Gastroesophageal sphincter (tissue), 3 donors: ENCODE results near the gene ADGRF1.

ENCODE experiments used
- CTCF ChIP-seq, 4 experiments: fragments of 200-600 bp in 2 of 4; fragments of 450-650 bp in 2 of 4; sonication (generic) in 1 of 4; IDR thresholded peaks; one replicate each; pipeline ENCODE4 v1.5.1; 2017 to 2019; ENCODE audit warnings: antibody characterized with exemption in 4 of 4, mild to moderate bottlenecking in 2 of 4, moderate library complexity in 2 of 4
- EP300 ChIP-seq: sonication (generic); formaldehyde crosslinking; IDR thresholded peaks from one replicate; pipeline ENCODE4 v1.6.1; 2017; ENCODE audit warnings: antibody characterized with exemption, mild to moderate bottlenecking
- POLR2A ChIP-seq, 2 donors: fragments of 450-650 bp; IDR thresholded peaks; one replicate each; pipeline ENCODE4 v1.6.1; 2017; ENCODE audit warnings: antibody characterized with exemption in 2 of 2, mild to moderate bottlenecking in 2 of 2, moderate library complexity in 1 of 2
- POLR2AphosphoS5 ChIP-seq: sonication (generic); formaldehyde crosslinking; IDR thresholded peaks from one replicate; pipeline ENCODE4 v1.6.1; 2017; ENCODE audit warnings: antibody characterized with exemption

GRCh38 chr6:47044397-47044796 lies 2.3 kb upstream of the ADGRF1 start:
- TF ChIP-seq CTCF (IDR thresholded peaks at IDR 0.05) (no peak), POLR2AphosphoS5 (no peak), POLR2A (IDR thresholded peaks at IDR 0.05) (no peak), EP300 (no peak)
